Activated naive CD8-positive, alpha-beta T cell treated with anti-CD3 and anti-CD28 coated beads, Interleukin-2, amount 50 U/mL, for 16 hours (primary cell): ENCODE measurements around the gene SOAT2.

Source experiments
- DNase-seq: peaks from one replicate; pipeline ENCODE4 v3.0.0-alpha.2; 2020; ENCODE audit warnings: low read depth, low spot score

Gene SOAT2

GRCh38 chr12:53102883-53103807, at the start of gene SOAT2:
Gene SOAT2 (plus strand): TSS chr12:53103486. CDS start chr12:53103578, 92 bp downstream.
- peak; percentile 44 for DNase-seq

- peak; percentile 90 for DNase-seq
These were observed 49.0 kb upstream of the SOAT2 start for GRCh38 chr12:53054112-53054878.

GRCh38 chr12:53055471-53056266, 47.6 kb upstream of the SOAT2 start:
- no peak for DNase-seq

- no peak for DNase-seq
These were observed 47.0 kb upstream of the SOAT2 start for GRCh38 chr12:53056296-53056695.

- no peak for DNase-seq
These were observed 46.4 kb upstream of the SOAT2 start for GRCh38 chr12:53056901-53057300.

GRCh38 chr12:53057816-53058500, 45.3 kb upstream of the SOAT2 start:
- DNase-seq: no peak

- no peak for DNase-seq
These were observed 44.4 kb upstream of the SOAT2 start for GRCh38 chr12:53058674-53059433.

- no peak for DNase-seq
These were observed 43.7 kb upstream of the SOAT2 start for GRCh38 chr12:53059434-53060063.

GRCh38 chr12:53060064-53060720, 43.1 kb upstream of the SOAT2 start:
- DNase-seq: no peak

GRCh38 chr12:53060721-53061276, 42.5 kb upstream of the SOAT2 start:
- no peak for DNase-seq

- no peak for DNase-seq
These were observed 41.8 kb upstream of the SOAT2 start for GRCh38 chr12:53061404-53062010.

- no peak for DNase-seq
These were observed 41.0 kb upstream of the SOAT2 start for GRCh38 chr12:53062011-53062961.

GRCh38 chr12:53062977-53063707, 40.1 kb upstream of the SOAT2 start:
- no peak for DNase-seq

GRCh38 chr12:53063708-53064612, 39.3 kb upstream of the SOAT2 start:
- no peak for DNase-seq

- no peak for DNase-seq
These were observed 38.5 kb upstream of the SOAT2 start for GRCh38 chr12:53064613-53065436.
